ENCODE results near the gene STOX2.

Gene STOX2

GRCh38 chr4:183959319-183960045, 54.4 kb downstream of the STOX2 start:
- TF ChIP-seq CTCF (IDR thresholded peaks at IDR 0.05; ENCODE audit: insufficient read depth, low read length, poor library complexity, severe bottlenecking) (no peak), EZH2phosphoT487 (conservative IDR thresholded peaks at IDR 0.05; ENCODE audit: low read length) (no peak)
- Histone ChIP-seq H3K9ac (ENCODE audit: low read length) (no peak overlapping the region), H4K20me1 (ENCODE audit: low read depth, low read length) (no peaks in the 10 kb centered on the region), H3K9me3 (ENCODE audit: insufficient read depth, low read length) (no peaks in the 10 kb centered on the region), H2AFZ (ENCODE audit: low read depth, low read length, severe bottlenecking) (no peak overlapping the region), H3K9me2 (replicated peaks; ENCODE audit: insufficient read depth, low read length) (no peaks in the 10 kb centered on the region), H3K79me2 (ENCODE audit: insufficient read depth, low read length) (no peaks in the 10 kb centered on the region), H3K27me3 (ENCODE audit: low read length) (no peaks in the 10 kb centered on the region), H3K36me3 (ENCODE audit: low read length) (no peaks in the 10 kb centered on the region), H3K4me3 (ENCODE audit: insufficient read depth, low read length, poor library complexity, severe bottlenecking) (no peak overlapping the region), H3K4me2 (ENCODE audit: low read depth, low read length, poor library complexity, severe bottlenecking) (no peak overlapping the region), H3K27ac (ENCODE audit: low read depth, low read length) (no peak overlapping the region), H3F3A (ENCODE audit: insufficient read depth) (no peaks in the 10 kb centered on the region)

- Histone ChIP-seq H3K27ac (ENCODE audit: low read depth, low read length) (no peak overlapping the region), H3K9ac (ENCODE audit: low read length) (no peak overlapping the region), H3K36me3 (ENCODE audit: low read length) (no peaks in the 10 kb centered on the region), H3K79me2 (ENCODE audit: insufficient read depth, low read length) (no peaks in the 10 kb centered on the region), H3K9me3 (ENCODE audit: insufficient read depth, low read length) (no peaks in the 10 kb centered on the region), H3F3A (ENCODE audit: insufficient read depth) (no peaks in the 10 kb centered on the region), H4K20me1 (ENCODE audit: low read depth, low read length) (no peaks in the 10 kb centered on the region), H3K27me3 (ENCODE audit: low read length) (no peaks in the 10 kb centered on the region), H3K4me3 (ENCODE audit: insufficient read depth, low read length, poor library complexity, severe bottlenecking) (no peak overlapping the region), H3K9me2 (replicated peaks; ENCODE audit: insufficient read depth, low read length) (no peaks in the 10 kb centered on the region), H3K4me2 (ENCODE audit: low read depth, low read length, poor library complexity, severe bottlenecking) (no peak overlapping the region), H2AFZ (ENCODE audit: low read depth, low read length, severe bottlenecking) (no peak overlapping the region)
- no peak for TF ChIP-seq EZH2phosphoT487 (conservative IDR thresholded peaks at IDR 0.05; ENCODE audit: low read length)
- no peak for TF ChIP-seq CTCF (IDR thresholded peaks at IDR 0.05; ENCODE audit: insufficient read depth, low read length, poor library complexity, severe bottlenecking)
Observed at GRCh38 chr4:183960046-183960420, 54.9 kb downstream of the STOX2 start.

GRCh38 chr4:183960962-183961541, 55.9 kb downstream of the STOX2 start:
- Histone ChIP-seq H3K79me2 (ENCODE audit: insufficient read depth, low read length) (no peaks in the 10 kb centered on the region), H3K36me3 (ENCODE audit: low read length) (no peaks in the 10 kb centered on the region), H2AFZ (ENCODE audit: low read depth, low read length, severe bottlenecking) (no peak overlapping the region), H3K4me3 (ENCODE audit: insufficient read depth, low read length, poor library complexity, severe bottlenecking) (no peak overlapping the region), H3K9me3 (ENCODE audit: insufficient read depth, low read length) (no peaks in the 10 kb centered on the region), H3K9ac (ENCODE audit: low read length) (no peak overlapping the region), H3K27ac (ENCODE audit: low read depth, low read length) (no peak overlapping the region), H3F3A (ENCODE audit: insufficient read depth) (no peaks in the 10 kb centered on the region), H3K4me2 (ENCODE audit: low read depth, low read length, poor library complexity, severe bottlenecking) (no peak overlapping the region), H3K9me2 (replicated peaks; ENCODE audit: insufficient read depth, low read length) (no peaks in the 10 kb centered on the region), H4K20me1 (ENCODE audit: low read depth, low read length) (no peaks in the 10 kb centered on the region), H3K27me3 (ENCODE audit: low read length) (no peaks in the 10 kb centered on the region)
- TF ChIP-seq CTCF (IDR thresholded peaks at IDR 0.05; ENCODE audit: insufficient read depth, low read length, poor library complexity, severe bottlenecking) (no peak), EZH2phosphoT487 (conservative IDR thresholded peaks at IDR 0.05; ENCODE audit: low read length) (no peak)
